Ovary (tissue), 9 donors: ENCODE data around the gene TIMM13. TPM values are rescaled to one million over a fixed set of nuclear protein-coding genes. Genes with fewer than 3 reads are reported as not detected.

Source experiments
- DNase-seq, 5 donors: peaks; one replicate each; pipeline ENCODE4 v3.0.0-alpha.2; 2019 to 2020
- H3K27ac ChIP-seq, 2 donors: fragments of 200-600 bp; one replicate each; pipeline versions ENCODE4 v1.5.1 to v1.8.0; 2019 to 2022
- H3K27me3 ChIP-seq: fragments of 200-600 bp; one replicate; pipeline ENCODE4 v1.8.0; 2022
- H3K36me3 ChIP-seq: fragments of 200-600 bp; sonication (generic); one replicate; pipeline ENCODE4 v1.5.1; 2019
- H3K4me1 ChIP-seq: one replicate; pipeline ENCODE4 v1.8.1; 2013; ENCODE audit warnings: mild to moderate bottlenecking, moderate library complexity; ENCODE audit not compliant: insufficient read depth
- H3K4me3 ChIP-seq: fragments of 200-600 bp; sonication (generic); one replicate; pipeline ENCODE4 v1.5.1; 2017
- H3K9me3 ChIP-seq, 2 donors: fragments of 200-600 bp in 1 of 2; sonication (generic) in 1 of 2; one replicate each; pipeline versions ENCODE4 v1.5.1 to v1.8.1; 2013 to 2019; ENCODE audit warnings: mild to moderate bottlenecking in 1 of 2, moderate library complexity in 1 of 2
- EP300 ChIP-seq: sonication (generic); formaldehyde crosslinking; IDR thresholded peaks from one replicate; pipeline ENCODE4 v1.6.1; 2017; ENCODE audit warnings: antibody characterized with exemption
- POLR2A ChIP-seq: fragments of 450-650 bp; IDR thresholded peaks from one replicate; pipeline ENCODE4 v1.6.1; 2017; ENCODE audit warnings: antibody characterized with exemption, mild to moderate bottlenecking, moderate library complexity
- WGBS, 3 donors: extraction: QIAGEN DNeasy Blood & Tissue Kit in 1 of 3; methylation state at CpG; one replicate each; pipeline versions ENCODE4 v1.1.5 to v1.1.7; 2013 to 2017; 5-methylcytosine and 5-hydroxymethylcytosine counted together
- intact Hi-C, 4 donors: fragments of 100-400 bp; cut with DNase I; formaldehyde crosslinking; loops; one replicate each; pipeline versions ENCODE4 v1.11.0 to v1.15.1; 2022 to 2023
- microRNA-seq, 3 donors: library from miRNA; unstranded; fragments of <30 nt; microRNA quantifications; one replicate each; pipeline versions ENCODE4 to v1.2.0, GENCODE V29; 2019 to 2020
- polyA plus RNA-seq, 2 donors: library from polyadenylated mRNA; stranded (reverse); fragments of 200-250 nt in 1 of 2; fragments of 350-450 nt in 1 of 2; fragmentation: Illumina TruSeq in 1 of 2; extraction: RNeasy Lipid Tissue Mini Kit (QIAGEN cat#74804) in 1 of 2; gene quantifications; one replicate each; pipeline ENCODE4 v1.2.3, GENCODE V29; 2013 to 2014
- total RNA-seq, 7 donors: library from RNA; depleted of rRNA in 2 of 7; stranded (reverse); fragments of >200 nt in 2 of 7; fragmentation: NEBNext Ultra II Directional in 3 of 7; extraction: Animal tissue kit (Norgen Biotek cat#: 25700) in 3 of 7; gene quantifications; one replicate each; pipeline versions ENCODE4 v1.1.0 to v1.2.4, GENCODE V29; 2016 to 2023
- TF ChIP-seq, protein P1 (sequence below), 3 donors: fragments of 450-650 bp in 2 of 3; fragments of 200-600 bp in 1 of 3; IDR thresholded peaks; one replicate each; pipeline versions ENCODE4 v1.5.1 to v1.8.0; 2016 to 2022; ENCODE audit warnings: antibody characterized with exemption in 3 of 3, mild to moderate bottlenecking in 1 of 3
- donor health status: DM: no; HTN: no; CAD: no; lungs with moderate emphysema.
- donor health status: DM: no; HTN: no; CAD: no.
- donor health status: Bipolar disorder and iron deficiency.
- donor health status: DM: yes; HTN: yes; CAD: no.
- donor health status: DM: no; HTN: no; CAD: no.
- donor health status: DM: yes; HTN: yes; CAD: no.

TIMM13 gene
- total and polyA plus RNA-seq, 9 donors: 2.7 to 72.3 (median 49.7) TPM

DNA sequence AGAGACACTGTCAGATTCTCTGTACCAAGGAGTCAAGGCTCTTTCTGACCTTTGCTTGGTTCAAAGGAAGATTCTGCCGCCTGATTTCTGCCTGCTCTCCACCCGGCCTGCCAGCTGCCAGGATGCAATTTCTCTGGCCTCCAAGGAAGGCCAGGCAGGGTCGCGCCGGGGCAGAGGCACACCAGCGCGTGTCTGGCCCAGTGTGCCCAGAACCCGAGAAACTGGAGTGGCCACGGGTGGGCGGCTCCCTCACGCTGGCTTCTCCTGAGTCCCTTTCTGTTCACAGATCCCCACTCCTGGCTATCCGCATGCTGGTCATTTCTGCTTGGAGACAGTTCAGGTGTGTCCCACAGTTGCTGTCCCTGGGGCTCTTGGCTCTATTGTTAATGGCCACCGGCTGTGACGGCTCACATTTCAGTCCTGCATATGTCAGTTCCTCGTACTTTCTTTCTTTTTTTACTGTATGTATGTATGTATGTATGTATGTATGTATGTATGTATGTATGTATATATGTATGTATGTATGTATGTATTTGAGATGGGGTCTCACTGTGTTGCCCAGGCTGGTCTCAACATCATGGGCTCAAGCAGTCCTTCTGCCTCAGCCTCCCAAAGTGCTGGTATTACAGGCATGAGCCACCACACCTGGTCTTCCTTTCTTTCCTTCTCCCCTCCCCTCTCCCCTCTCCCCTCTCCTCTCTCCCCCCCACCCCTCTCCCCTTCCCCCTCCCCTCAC is 50.4 kb downstream of the TIMM13 start:
- Histone ChIP-seq H3K27ac (no peak overlapping the region), H3K4me1 (no peaks in the 10 kb centered on the region), H3K4me3 (no peak overlapping the region), H3K36me3 (no peaks in the 10 kb centered on the region), H3K27me3 (no peaks in the 10 kb centered on the region), H3K9me3 (no peaks in the 10 kb centered on the region)
- no peak for TF ChIP-seq EP300
- no peak for TF ChIP-seq POLR2A
- TF ChIP-seq, protein P1, sequence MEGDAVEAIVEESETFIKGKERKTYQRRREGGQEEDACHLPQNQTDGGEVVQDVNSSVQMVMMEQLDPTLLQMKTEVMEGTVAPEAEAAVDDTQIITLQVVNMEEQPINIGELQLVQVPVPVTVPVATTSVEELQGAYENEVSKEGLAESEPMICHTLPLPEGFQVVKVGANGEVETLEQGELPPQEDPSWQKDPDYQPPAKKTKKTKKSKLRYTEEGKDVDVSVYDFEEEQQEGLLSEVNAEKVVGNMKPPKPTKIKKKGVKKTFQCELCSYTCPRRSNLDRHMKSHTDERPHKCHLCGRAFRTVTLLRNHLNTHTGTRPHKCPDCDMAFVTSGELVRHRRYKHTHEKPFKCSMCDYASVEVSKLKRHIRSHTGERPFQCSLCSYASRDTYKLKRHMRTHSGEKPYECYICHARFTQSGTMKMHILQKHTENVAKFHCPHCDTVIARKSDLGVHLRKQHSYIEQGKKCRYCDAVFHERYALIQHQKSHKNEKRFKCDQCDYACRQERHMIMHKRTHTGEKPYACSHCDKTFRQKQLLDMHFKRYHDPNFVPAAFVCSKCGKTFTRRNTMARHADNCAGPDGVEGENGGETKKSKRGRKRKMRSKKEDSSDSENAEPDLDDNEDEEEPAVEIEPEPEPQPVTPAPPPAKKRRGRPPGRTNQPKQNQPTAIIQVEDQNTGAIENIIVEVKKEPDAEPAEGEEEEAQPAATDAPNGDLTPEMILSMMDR (IDR thresholded peaks at IDR 0.05): no peak
- DNase-seq: no peak
- intact Hi-C loops: no loop called here
- 81 to 86% (median 83%) methylated on average over 15 of the region's 15 CpGs for WGBS, 3 donors

Small RNA genes lying within 50 kb of the gene (microRNA-seq; reads per million reads assigned to microRNA genes)
- gene MIR7108: 0 to 0.16 (median 0) reads per million in 3 donors

Other genes with a start within 250 kb of the TIMM13 start
- 10 to 100 TPM; 39.0 to 55.2 (median 46.8) TPM for gene PLEKHJ1, start 191.3 kb downstream of the TIMM13 start, total RNA-seq
- gene PLEKHJ1, start 191.3 kb downstream of the TIMM13 start, polyA plus RNA-seq: 10 to 100 TPM; 17.1 to 57.9 TPM
- gene SF3A2, start 190.8 kb downstream of the TIMM13 start, total RNA-seq: 100 to 1,000 TPM in 3 of 7 donors, 10 to 100 TPM in 4; 33.0 to 137 (median 89.8) TPM
- gene SF3A2, start 190.8 kb downstream of the TIMM13 start, polyA plus RNA-seq: 10 to 100 TPM; 13.7 to 95.7 TPM
- gene AMH, start 178.3 kb downstream of the TIMM13 start, total RNA-seq: 1 to 10 TPM in 6 of 7 donors, under 1 TPM in 1; 0.80 to 3.9 (median 1.3) TPM
- gene AMH, start 178.3 kb downstream of the TIMM13 start, polyA plus RNA-seq: 10 to 100 TPM in 1 of 2 donors, not detected in 1; 12.0 TPM
- gene JSRP1, start 171.2 kb downstream of the TIMM13 start, total RNA-seq: under 1 TPM in 4 of 7 donors, not detected in 3; 0.30 to 0.92 (median 0.41) TPM
- gene JSRP1, start 171.2 kb downstream of the TIMM13 start, polyA plus RNA-seq: under 1 TPM in 1 of 2 donors, not detected in 1; 0.31 TPM
- under 1 TPM in 5 of 7 donors, not detected in 2; 0.11 to 0.62 (median 0.35) TPM for gene PEAK3, start 145.4 kb downstream of the TIMM13 start, total RNA-seq
- gene PEAK3, start 145.4 kb downstream of the TIMM13 start, polyA plus RNA-seq: under 1 TPM in 1 of 2 donors, not detected in 1; 0.10 TPM
- gene LINGO3, start 119.4 kb downstream of the TIMM13 start, total RNA-seq: not detected
- not detected for gene LINGO3, start 119.4 kb downstream of the TIMM13 start, polyA plus RNA-seq
- gene LSM7, start 99.0 kb downstream of the TIMM13 start, total RNA-seq: 100 to 1,000 TPM in 2 of 7 donors, 10 to 100 TPM in 5; 59.4 to 159 (median 79.6) TPM
- gene LSM7, start 99.0 kb downstream of the TIMM13 start, polyA plus RNA-seq: 100 to 1,000 TPM in 1 of 2 donors, 10 to 100 TPM in 1; 31.8 to 196 TPM
- gene SPPL2B, start 98.9 kb downstream of the TIMM13 start, total RNA-seq: 10 to 100 TPM; 33.5 to 66.6 (median 48.6) TPM
- gene SPPL2B, start 98.9 kb downstream of the TIMM13 start, polyA plus RNA-seq: 10 to 100 TPM in 1 of 2 donors, 1 to 10 TPM in 1; 1.5 to 39.7 TPM
- gene TMPRSS9, start 67.3 kb downstream of the TIMM13 start, total RNA-seq: under 1 TPM in 6 of 7 donors, not detected in 1; 0.07 to 0.51 (median 0.23) TPM
- gene TMPRSS9, start 67.3 kb downstream of the TIMM13 start, polyA plus RNA-seq: under 1 TPM; 0.05 to 0.13 TPM
- 10 to 100 TPM in 6 of 7 donors, 1 to 10 TPM in 1; 8.0 to 40.9 (median 25.6) TPM for gene LMNB2, start 29.4 kb upstream of the TIMM13 start, total RNA-seq
- gene LMNB2, start 29.4 kb upstream of the TIMM13 start, polyA plus RNA-seq: 10 to 100 TPM; 15.3 to 17.4 TPM
- 100 to 1,000 TPM in 2 of 7 donors, 10 to 100 TPM in 5; 47.0 to 414 (median 73.9) TPM for gene GADD45B, start 48.5 kb upstream of the TIMM13 start, total RNA-seq
- 100 to 1,000 TPM in 1 of 2 donors, 10 to 100 TPM in 1; 17.8 to 120 TPM for gene GADD45B, start 48.5 kb upstream of the TIMM13 start, polyA plus RNA-seq